NCI-H1436 treated with DMSO at 0.1 percent for 48 hours (cell line): ENCODE results near the gene RFT1.

ENCODE experiments used
- DNase-seq: peaks from one replicate; lab custom pipeline; 2025; lab: John Stamatoyannopoulos, UW

The RFT1 gene

DNA sequence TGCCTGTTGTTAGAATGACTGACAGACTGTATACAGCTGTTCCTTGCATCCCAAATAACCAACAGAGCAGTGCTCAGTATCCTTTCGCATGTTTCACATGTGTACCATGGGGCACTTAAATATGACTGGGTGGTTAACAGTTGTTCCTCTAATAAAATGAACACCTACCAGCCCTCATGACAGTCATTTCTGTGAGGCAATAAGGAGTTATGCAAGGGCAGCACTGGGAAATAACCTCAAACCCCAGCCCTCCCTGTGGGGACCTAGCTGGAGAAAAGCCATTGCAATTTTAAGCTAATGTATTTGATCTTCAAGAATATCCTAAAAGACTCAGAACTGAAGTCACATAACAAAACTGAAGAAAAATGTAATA is 7.3 kb downstream of the RFT1 start:
- no peak for DNase-seq

DNA sequence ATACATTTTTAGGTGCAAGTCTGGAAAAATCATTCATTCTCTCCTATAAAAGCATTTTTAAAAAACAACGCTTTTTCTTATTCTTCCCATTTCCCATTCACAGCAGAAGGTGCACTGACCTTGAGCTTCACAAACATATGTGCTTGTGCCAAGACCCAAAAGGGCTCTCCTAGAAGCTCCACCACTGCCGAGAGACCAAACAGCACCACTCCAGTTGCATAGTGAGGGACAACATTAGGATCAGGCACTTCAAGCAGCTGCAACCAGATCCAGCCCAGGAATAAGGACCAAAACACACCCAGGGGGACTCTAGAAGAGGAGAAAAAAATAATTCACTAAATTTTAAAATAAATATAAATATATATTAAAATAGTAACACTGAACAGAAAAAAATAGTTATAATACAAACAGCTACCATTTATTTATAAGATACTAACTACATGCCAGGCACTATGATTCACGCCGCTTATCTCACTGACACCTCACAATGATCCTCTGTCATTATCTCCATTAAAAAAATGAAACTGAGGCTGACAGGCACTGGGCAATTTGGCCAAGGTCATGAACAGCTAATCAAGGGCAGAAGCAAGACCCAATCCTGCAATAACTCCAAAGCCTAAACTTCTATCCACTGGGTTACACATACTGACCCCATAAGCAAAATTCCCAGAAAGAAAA is 7.8 kb downstream of the RFT1 start:
- no peak for DNase-seq

DNA sequence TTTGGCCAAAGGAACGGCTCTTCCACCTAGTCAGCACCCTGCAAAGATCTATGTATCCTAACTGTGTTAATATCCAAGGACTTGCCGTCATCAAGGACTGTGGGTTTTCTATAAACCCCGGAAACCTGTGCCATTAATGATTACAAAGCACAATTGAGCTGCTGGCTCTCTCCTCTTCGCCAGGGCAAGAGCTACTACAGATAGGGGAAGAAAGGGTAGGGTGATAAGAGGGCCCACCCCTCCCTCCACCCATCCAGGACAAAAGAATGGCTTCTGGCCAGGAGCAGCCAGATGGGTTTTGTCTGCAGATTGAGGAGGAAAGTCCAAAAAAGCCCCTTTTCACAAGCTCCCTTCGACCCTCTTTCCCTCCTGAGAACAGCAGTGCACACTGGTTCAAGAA is 9.9 kb downstream of the RFT1 start:
- no peak for DNase-seq

DNA sequence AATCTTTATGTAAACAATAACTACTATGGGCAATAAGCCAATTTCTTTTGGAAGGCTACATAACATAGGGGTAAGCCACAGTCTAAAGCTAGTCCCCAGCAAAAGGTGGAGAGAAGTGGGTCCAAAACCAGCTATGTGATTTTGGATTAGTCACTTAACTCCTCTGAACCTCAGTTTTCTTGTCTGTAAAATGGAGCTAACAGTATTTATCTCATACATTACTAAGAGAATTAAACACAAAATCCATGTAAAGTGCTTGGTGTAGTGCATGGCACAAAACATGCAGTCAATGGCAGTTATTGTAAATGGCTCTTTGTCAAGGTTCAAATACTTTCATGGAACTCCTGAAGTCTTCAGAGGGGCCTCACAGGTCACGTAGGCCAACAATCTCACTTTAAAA is 13.3 kb downstream of the RFT1 start:
- DNase-seq = no peak

DNA sequence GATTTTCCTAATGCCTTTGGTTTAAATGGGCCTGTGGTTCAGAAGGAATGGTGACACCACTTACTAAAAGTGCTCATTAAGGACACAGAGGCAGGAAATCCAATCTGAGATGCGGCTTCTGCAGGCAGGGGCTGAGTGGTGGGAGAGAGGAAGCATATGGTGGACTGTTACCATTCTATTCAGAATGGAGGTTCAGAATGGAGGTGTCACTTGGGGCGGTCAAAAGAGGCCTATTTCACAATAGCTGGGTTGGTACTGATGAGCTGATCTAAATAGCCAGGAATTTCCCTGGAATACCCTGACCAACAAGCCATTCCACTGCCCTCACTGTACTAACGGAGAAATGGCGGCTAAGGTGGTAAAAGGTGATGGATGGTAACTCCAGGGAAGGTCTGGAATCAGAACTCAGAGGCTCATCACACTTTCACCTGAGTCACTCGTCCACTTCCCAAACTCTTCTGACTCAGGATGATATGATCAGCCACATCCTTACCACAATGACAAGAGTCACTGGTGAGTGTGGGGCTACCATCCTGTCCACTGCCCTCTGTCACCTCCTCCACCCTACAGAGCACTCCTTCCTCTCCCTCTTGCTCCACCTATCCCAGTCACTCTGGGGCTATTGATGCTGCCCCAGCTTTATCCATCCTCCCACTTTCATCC is 15.7 kb downstream of the RFT1 start:
- DNase-seq = no peak

DNA sequence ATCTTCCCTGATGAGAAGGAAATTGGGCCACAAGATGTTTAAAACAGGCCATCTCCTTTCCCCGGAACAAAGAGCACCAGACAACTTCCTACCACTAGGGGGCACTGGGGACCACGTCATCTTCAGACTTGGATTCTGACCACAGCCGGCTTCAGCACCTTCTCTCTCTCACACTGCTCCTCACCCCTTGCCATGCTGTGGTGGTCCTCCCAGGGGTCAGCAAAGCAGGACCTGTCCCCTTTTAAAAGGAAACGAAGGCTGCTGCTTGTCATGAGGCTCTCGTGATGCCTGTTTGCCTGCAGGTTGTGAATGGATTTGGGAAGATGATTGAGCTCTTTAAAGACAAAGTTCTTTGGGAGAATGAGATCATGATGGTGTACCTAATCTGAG is 16.2 kb downstream of the RFT1 start:
- no peak for DNase-seq

DNA sequence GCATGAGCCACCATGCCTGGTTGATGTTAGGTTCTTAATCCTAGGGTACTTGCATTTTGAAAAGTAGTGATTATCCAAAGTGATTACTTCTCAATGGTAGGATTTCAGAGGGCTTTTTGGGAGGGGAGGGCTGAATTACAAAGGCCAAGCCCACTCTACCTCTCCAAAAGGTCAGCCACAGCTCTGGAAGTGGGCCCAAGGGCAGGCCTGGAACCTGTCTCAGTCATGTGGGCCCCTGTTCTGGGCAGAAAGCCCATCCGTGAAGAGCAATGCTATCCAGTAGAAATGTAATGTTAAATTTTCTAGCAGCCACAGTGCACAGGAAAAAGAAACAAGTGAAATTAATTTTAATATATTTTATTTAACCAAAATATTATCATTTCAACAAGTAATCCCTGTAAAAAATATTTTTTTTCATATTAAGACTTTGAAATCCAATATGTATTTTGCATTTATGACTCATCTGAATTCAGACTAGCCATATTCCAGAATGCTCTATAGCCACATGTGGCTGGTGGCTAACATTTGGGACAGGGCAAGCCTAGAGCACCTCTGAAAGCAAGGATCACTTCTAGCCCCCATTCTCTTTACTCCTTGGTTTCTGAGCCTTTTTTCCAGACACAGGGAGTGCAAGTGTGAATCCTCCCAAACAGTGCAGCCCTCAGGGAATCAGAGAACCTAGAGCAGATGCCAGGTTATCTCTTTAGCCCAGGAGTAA is 16.8 kb downstream of the RFT1 start:
- no peak for DNase-seq

DNA sequence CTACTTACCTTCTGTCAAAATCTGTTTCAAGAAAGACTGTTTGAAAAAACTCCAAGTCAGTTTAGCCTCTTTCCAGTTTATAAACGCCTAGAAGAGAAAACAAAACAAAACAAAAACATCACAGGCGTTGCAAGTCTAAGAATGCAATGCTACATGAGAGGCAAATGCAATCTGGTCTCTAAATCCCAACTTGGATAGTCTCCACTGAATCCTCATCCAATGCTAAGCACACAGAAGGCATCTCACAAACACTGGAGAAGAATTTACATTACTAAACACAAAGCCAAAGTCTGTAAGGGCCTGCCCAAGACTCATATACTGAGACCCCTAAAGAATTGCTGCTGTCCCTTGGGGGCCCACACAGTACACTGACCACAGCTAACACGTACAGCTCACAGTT is 18.4 kb downstream of the RFT1 start:
- no peak for DNase-seq

DNA sequence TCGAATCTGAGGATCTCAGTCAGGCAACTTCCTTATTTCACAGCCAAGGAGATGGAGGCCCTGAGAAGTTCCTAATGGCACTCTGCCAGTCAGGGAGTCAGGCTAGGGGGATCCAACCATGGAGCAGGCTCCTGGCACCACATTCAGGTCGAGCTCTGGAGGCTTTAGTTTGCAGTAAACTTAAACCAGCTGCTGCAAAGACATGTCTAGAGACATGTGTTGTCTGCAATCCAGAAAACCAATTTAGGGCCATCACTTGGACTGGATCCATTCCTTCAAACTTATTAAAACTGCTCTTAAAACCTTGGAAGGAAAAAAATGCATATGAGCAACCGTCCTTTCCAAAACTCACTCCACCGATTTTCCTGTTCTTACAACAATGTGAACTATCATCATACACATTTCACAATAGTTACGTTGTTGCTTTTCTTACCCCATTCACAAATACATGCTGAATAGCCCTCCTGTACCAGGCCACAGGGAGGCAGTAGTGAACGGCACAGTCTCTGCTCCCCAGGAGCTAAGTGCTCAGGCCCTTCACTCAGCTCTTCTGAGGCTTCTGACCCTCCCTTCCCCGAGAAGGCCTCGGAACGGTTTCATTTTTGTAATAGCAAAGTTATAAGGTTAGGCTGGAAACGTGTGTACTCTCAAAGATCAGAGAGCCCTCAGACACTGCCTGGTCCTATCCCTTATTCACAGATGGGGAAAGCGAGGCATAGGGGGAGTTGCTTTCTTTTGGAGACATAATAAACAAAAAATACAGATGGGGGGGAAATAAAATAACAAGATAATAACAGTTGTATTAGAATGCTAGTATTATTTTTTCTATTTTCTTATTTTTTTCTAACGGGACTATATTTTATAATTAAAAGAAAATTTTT is 20.1 kb downstream of the RFT1 start:
- no peak for DNase-seq

DNA sequence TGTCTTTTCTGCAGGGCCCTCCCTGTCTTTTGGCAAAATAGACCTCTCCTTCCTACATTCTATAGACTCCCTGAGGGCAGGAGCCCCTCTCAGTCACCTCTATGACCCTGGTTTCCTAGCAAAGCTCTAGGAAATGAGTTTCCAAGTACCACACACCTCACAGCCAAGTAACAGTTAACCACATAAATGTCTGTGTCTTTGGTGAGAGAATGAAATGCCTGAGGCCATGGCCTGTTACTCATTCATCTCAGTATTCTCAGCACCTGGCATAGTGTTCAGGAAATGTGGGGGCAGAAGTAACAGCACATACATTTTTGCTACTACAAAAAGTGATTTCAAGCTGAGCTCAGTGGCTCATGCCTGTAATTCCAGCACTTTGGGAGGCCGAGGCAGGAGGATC is 21.0 kb downstream of the RFT1 start:
- no peak for DNase-seq

DNA sequence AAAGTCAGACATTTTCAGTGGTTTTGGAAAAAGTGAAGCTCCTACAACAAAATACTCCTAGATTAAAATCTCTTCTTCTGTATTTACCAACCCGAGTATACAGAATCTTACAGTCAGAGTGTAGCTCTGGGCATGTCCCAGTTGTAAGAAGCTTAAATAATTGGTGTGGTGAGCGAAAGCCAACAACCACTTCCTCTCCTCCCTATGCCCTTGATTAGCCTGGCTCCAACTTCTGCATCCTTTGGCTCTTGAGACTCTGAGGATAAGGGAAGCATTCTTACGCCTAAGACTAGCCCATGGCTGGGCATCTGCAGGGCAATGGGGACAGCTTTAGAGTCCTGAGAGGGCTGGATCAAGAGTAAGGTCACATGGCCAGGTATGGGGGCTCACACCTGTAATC is 25.5 kb downstream of the RFT1 start:
- no peak for DNase-seq

DNA sequence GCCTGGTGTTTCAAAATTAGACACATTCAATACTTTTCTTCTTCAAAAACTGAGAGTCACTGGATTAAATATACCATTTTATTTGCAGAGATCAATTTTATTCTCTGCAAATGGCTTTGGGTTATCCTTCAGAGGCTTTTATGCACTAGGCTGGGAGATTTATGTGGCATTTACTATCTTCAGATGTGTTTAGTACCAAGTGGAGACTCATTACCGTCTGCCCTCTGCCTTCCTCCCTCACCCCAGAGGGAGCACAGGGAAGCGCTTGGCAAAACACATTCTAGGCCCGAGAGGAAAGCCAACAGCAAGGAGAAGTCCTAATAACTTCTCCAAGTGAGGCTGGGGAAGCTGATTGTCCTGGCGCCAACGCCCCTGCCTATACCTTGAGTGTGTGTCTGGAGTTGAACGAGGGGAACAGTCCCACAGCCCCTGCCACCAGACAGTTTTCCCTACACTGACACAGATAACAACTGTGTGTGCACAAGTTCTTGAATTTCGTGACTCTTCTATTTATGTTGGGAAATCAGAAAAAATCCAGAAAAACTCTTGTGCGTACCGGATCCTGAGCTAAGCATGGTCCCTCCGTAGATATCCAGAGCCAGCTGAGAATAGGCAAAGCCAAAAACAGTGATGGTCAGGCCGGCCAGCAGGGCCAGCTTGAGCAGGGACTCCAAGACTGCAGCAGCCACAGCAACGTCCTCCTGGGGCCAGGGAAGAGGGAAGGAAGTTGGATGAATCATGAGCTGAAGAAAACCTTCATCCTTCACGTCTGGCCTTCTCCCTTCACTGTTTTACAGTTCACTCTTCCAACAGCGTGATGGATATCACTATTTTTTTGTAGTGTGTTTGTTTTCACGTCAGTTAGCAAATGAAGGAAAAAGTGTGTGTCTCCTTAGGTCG is 26.6 kb downstream of the RFT1 start:
- DNase-seq = no peak

DNA sequence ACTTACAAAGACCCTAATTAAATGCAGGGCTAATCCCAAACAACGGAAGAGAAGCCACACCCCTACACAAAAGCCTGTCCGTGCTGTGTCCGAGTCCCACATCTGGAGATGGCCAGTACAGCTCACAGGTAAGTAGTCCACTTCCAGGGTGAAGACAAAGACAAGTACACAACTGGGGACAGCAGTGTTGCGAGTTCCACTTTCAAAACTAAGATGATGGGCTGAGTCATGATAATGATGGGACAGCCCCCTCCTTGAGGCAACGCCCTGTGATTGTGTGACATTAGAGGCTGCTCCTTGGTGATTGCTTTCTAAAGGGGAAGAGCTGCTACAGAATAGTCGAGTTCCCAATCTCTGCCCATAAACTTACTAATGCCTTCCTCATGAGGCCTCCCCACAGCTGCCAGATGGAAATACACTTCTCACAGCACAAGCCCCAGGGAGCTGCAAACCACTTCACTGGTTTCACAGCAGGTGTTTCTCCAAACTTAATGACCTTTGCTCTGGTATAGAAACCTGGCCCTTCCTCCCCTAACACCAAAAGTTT is 27.6 kb downstream of the RFT1 start:
- no peak for DNase-seq

DNA sequence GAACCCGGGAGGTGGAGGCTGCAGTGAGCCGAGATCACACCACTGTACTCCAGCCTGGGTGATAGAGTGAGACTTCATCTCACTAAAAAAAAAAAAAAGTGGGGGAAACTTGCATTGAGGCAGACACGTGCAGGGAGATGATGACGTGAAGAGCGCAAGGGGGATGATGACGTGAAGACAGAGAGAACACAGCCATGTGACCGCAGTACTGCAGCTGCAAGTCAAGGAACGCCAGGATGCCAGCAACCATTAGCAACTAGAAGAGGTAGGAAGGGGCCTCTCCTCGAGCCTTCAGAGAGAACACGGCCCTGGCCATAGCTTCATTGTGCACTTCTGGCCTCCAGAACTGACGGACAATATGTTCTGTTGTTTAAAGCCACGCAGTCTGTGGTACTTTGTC is 28.3 kb downstream of the RFT1 start:
- DNase-seq = no peak

DNA sequence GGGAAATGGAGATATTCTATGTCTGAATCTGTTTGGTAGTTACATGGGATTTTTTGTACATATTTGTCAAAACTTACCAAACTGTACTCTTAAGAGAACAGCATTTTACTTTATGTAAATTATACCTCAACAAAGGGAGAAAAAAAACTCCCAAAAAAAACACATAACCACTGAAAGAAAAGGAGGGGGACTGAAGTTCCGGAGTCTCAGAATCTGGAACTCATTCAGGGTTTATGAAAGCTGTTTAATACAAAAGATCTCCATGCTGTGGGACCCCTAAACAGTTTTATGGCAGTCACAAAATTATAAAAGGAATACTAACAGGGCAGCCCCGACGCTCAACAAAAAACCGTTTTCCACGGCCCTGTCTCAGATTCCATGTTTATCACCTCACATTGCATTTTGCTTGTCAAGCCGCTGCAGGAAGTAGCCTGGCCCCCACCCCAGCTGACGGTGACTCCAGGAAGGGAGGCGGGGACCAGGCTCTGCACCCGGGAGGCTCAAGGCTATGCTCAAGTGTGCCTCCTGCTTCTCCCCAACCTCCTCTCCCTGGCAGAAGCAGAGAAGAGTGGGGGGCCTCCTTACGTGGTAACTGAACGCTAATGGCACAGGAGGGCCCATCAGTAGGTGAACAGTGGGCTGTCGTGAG is 29.3 kb downstream of the RFT1 start:
- no peak for DNase-seq

DNA sequence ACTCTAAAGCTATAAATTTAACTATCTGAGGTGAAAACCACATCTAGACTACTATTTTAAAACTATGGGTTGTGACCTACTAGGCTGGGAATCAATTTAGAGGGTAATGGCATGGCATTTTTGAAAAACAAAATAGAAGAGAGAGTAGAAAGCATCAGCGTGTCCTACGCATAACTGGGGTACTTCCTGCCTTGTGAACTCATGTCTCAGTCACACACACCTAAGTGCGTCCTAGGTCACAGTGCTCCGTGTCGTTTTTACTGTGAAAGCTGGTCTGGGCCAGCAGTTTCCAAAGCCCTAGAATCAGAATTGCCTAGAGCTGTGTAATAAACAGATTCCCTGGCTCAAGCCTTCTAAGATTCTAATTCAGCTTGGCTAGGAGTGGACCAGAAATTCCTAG is 32.3 kb downstream of the RFT1 start:
- no peak for DNase-seq

DNA sequence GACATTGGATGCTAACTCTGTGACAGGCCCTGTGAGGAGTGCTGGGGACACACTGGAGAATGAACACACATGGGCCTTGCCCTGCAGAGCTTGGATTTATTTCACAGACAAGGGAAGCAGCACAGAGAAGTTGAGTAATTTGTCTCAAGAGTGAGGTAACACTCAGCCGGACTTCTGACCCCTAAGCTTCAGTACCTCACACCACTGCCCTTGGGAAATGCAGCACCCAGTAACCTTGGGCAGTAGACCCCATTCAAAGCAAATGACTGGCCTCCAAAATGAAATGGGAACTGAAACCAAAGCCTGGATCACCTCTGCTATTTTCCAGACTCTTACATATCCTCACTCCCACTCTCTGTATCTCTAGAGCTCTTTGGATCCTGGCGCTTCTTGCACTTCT is 37.3 kb downstream of the RFT1 start:
- DNase-seq = no peak

DNA sequence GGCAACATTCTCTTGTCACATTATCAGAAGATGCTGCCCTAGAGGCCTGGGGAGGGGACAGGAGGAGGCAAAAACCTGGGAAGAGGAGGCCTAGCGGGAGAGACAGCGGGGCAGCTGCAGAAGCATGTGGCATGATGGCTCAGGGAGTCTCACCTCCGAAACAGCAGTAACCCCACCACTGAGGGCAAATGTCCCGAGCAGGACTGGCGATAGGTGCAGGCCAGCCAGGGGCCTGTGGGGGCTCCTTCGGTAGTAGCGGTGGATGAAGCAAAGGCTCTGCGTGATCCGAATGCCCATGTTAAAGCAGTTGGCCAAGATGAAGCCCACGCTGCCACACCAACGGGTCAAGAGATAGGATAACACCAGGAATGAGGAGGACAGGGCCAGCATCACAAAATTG is 38.0 kb downstream of the RFT1 start:
- DNase-seq = no peak

DNA sequence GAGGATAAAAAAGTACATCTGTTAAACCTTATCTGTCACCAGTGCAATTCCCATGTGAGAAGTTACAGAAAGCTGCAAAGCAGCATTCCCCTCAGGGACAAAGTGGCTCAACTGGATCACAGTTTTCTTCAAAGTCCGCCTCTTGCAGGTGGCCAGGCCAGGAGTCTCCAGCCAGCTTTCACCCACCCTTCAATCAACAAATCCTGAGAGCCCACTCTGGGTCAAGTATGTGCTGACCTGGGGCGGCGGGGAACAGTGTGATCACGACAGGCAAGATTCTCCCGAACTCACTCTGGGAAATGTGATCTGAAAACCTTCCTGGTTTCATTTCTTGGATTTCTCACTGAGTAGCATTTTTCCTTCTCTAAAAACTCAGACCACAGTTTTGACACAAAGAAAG is 39.2 kb downstream of the RFT1 start:
- no peak for DNase-seq

DNA sequence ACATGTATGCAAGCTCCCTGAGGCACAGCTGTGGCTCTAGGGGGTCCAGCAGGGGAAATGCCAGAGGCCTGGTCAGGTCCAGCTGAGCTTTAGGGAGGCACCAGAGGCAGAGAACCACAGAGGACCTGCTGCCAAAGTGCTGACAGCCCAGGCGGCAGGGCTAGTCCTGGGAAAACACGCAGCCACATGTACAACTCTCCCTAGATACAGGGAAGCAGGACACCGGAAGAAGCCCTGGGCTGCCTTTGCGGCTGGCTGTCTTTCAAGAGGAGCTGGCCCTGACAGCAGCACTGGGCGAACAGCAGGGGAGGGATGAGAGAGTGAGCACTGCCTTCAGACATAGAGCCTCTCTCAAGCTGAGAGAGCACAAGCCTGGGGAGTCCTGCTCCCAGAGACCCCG is 40.7 kb downstream of the RFT1 start:
- DNase-seq = no peak

DNA sequence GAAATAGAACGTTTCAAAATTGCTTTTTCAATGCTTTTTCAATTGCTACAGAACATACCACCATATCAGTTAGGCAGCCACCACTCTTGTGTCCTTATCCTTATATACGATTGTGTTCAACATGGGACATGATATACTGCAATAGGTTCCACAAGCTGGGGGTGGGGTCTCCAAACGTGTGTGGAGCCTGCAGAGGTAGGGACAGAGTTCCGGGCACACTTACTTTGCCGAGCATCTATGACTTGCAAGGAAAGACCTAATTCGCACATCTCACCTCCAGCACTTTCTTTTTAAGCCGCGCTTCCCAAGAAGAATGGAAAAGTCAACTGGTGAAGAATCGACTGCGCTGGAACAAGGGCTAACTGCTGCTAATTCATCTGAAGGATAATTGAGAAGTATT is 44.8 kb downstream of the RFT1 start:
- no peak for DNase-seq
